ENCODE results near the gene SULT4A1. TPM values are rescaled to one million over a fixed set of nuclear protein-coding genes. Genes with fewer than 3 reads are reported as not detected.

SULT4A1 gene
- total and polyA plus RNA-seq, 2 donors (not counting 1 experiment from before 2014, with no cell fraction given), result not detected

GRCh38 chr22:43881091-43882061 is 19.1 kb upstream of the SULT4A1 start:
- H3K79me2 ChIP-seq (ENCODE audit: control insufficient read depth, insufficient read depth, low read length), result no peaks in the 10 kb centered on the region
- H3K4me3 ChIP-seq (ENCODE audit: control extremely low read depth in 1 of 5, extremely low read depth in 1 of 5, insufficient read depth in 1 of 5, low read depth in 2 of 5, low read length in 4 of 5), result no peak overlapping the region
- peaks cover 0 to 3% (median 0%) of the 10 kb centered on the region in 3 donors for H3K9me3 ChIP-seq (ENCODE audit: control extremely low read depth in 1 of 3, control insufficient read depth in 2 of 3, insufficient read depth in 1 of 3, low read length in 2 of 3)
- H3K4me1 ChIP-seq (ENCODE audit: control insufficient read depth in 2 of 2, insufficient read depth in 2 of 2, low read length in 2 of 2), result peaks cover 0 to 5% of the 10 kb centered on the region in 2 donors
- 91% methylated on average over 19 of the region's 19 CpGs for WGBS (ENCODE audit: insufficient coverage)
- H3K4me2 ChIP-seq (replicated peaks; ENCODE audit: low read depth, low read length, poor library complexity, severe bottlenecking), result no peak overlapping the region
- POLR2A ChIA-PET, result no interaction called here
- peaks cover 0 to 10% (median 0%) of the 10 kb centered on the region in 4 experiments for H3K27me3 ChIP-seq (replicated peaks in 1 of 4; ENCODE audit: control extremely low read depth in 1 of 4, control insufficient read depth in 3 of 4, insufficient read depth in 4 of 4, low read length in 3 of 4)
- no peak overlapping the region for H3K9ac ChIP-seq (ENCODE audit: low read length)
- Mint-ChIP-seq H3K4me1 (peaks cover 4% of the 10 kb centered on the region), H3K9me3 (ENCODE audit: insufficient read depth) (no peaks in the 10 kb centered on the region), H3K4me3 (no peak overlapping the region), H3K27me3 (peaks cover 25% of the 10 kb centered on the region), H3K27ac (no peak overlapping the region)
- no peak overlapping the region for H3K27ac ChIP-seq (ENCODE audit: low read length in 2 of 2)
- no peaks in the 10 kb centered on the region for H4K20me1 ChIP-seq (ENCODE audit: control insufficient read depth, insufficient read depth, low read length, poor library complexity, severe bottlenecking)
- CTCF ChIA-PET, result no interaction called here
- no peaks in the 10 kb centered on the region for H3K36me3 ChIP-seq (replicated peaks in 1 of 2; ENCODE audit: control extremely low read depth in 1 of 2, control insufficient read depth in 1 of 2, extremely low read depth in 1 of 2, insufficient read depth in 2 of 2, low read length in 1 of 2)
- DNase-seq (no peak), ATAC-seq (ENCODE audit: low read depth) (no peak)
- intact Hi-C loops (cut with micrococcal nuclease), result loop anchor here (2.0 kb wide), 1 partner anchor 745 kb away; no protein-coding TSS in a partner anchor
- TF ChIP-seq CTCF (IDR thresholded peaks at IDR 0.05) (no peak), EZH2 (IDR thresholded peaks at IDR 0.05; ENCODE audit: borderline replicate concordance, insufficient read depth, low read depth, low read length, poor library complexity, severe bottlenecking) (no peak)
- no peak overlapping the region for H2AFZ ChIP-seq (ENCODE audit: insufficient read depth, low read depth, low read length, poor library complexity, severe bottlenecking)

- DNase-seq, result no peak
- H3K36me3 ChIP-seq (replicated peaks in 1 of 2; ENCODE audit: control extremely low read depth in 1 of 2, control insufficient read depth in 1 of 2, extremely low read depth in 1 of 2, insufficient read depth in 2 of 2, low read length in 1 of 2), result no peaks in the 10 kb centered on the region
- 90% methylated on average over 14 of the region's 15 CpGs for WGBS (ENCODE audit: insufficient coverage)
- H3K4me3 Mint-ChIP-seq, result no peak overlapping the region
- H3K4me2 ChIP-seq (replicated peaks; ENCODE audit: low read depth, low read length, poor library complexity, severe bottlenecking), result no peak overlapping the region
- no peak for TF ChIP-seq CTCF (IDR thresholded peaks at IDR 0.05)
- TF ChIP-seq EZH2 (IDR thresholded peaks at IDR 0.05; ENCODE audit: borderline replicate concordance, insufficient read depth, low read depth, low read length, poor library complexity, severe bottlenecking), result no peak
- H3K79me2 ChIP-seq (ENCODE audit: control insufficient read depth, insufficient read depth, low read length), result no peaks in the 10 kb centered on the region
- H3K9ac ChIP-seq (ENCODE audit: low read length), result no peak overlapping the region
- CTCF ChIA-PET, result no interaction called here
- no peak overlapping the region for H2AFZ ChIP-seq (ENCODE audit: insufficient read depth, low read depth, low read length, poor library complexity, severe bottlenecking)
- peaks cover 4% of the 10 kb centered on the region for H3K4me1 Mint-ChIP-seq
- no peak overlapping the region for H3K4me3 ChIP-seq (ENCODE audit: control extremely low read depth in 1 of 5, extremely low read depth in 1 of 5, insufficient read depth in 1 of 5, low read depth in 2 of 5, low read length in 4 of 5)
- H3K27ac ChIP-seq (ENCODE audit: low read length in 2 of 2), result no peak overlapping the region
- peaks cover 0 to 10% (median 0%) of the 10 kb centered on the region in 4 experiments for H3K27me3 ChIP-seq (replicated peaks in 1 of 4; ENCODE audit: control extremely low read depth in 1 of 4, control insufficient read depth in 3 of 4, insufficient read depth in 4 of 4, low read length in 3 of 4)
- peaks cover 0 to 3% (median 0%) of the 10 kb centered on the region in 3 donors for H3K9me3 ChIP-seq (ENCODE audit: control extremely low read depth in 1 of 3, control insufficient read depth in 2 of 3, insufficient read depth in 1 of 3, low read length in 2 of 3)
- no peak for ATAC-seq (ENCODE audit: low read depth)
- POLR2A ChIA-PET, result no interaction called here
- H3K9me3 Mint-ChIP-seq (ENCODE audit: insufficient read depth), result no peaks in the 10 kb centered on the region
- no peaks in the 10 kb centered on the region for H4K20me1 ChIP-seq (ENCODE audit: control insufficient read depth, insufficient read depth, low read length, poor library complexity, severe bottlenecking)
- intact Hi-C loops (cut with micrococcal nuclease), result no loop called here
- peaks cover 30% of the 10 kb centered on the region for H3K27me3 Mint-ChIP-seq
- peaks cover 0 to 5% of the 10 kb centered on the region in 2 donors for H3K4me1 ChIP-seq (ENCODE audit: control insufficient read depth in 2 of 2, insufficient read depth in 2 of 2, low read length in 2 of 2)
- no peak overlapping the region for H3K27ac Mint-ChIP-seq
Measured at GRCh38 chr22:43880541-43880991, 18.3 kb upstream of the SULT4A1 start.

Data from B cell (primary cell).